Large intestine (tissue), 12 donors: Measurements from ENCODE around the gene THOC7. TPM values are rescaled to one million over a fixed set of nuclear protein-coding genes. Genes with fewer than 3 reads are reported as not detected.

Experiments
- DNase-seq, 2 donors: peaks; one replicate each; pipeline versions ENCODE4 v3.0.0 to v3.0.0-alpha.2; 2013
- H3K27ac ChIP-seq: one replicate; pipeline ENCODE4 v1.5.1; 2013; ENCODE audit warnings: low read length
- H3K27me3 ChIP-seq: 2 replicates; pipeline ENCODE4 v1.6.1; 2013; ENCODE audit warnings: low read length; ENCODE audit not compliant: control insufficient read depth, insufficient read depth
- H3K36me3 ChIP-seq: 2 replicates; pipeline ENCODE4 v1.6.1; 2013; ENCODE audit warnings: low read length; ENCODE audit not compliant: control insufficient read depth, insufficient read depth
- H3K4me1 ChIP-seq: one replicate; pipeline ENCODE4 v1.6.1; 2013; ENCODE audit warnings: low read length; ENCODE audit not compliant: control insufficient read depth, insufficient read depth
- H3K4me3 ChIP-seq: one replicate; pipeline ENCODE4 v1.5.1; 2013; ENCODE audit warnings: low read length
- H3K9me3 ChIP-seq: one replicate; pipeline ENCODE4 v1.6.1; 2013; ENCODE audit warnings: mild to moderate bottlenecking, low read depth, low read length, moderate library complexity; ENCODE audit not compliant: control insufficient read depth
- WGBS: methylation state at CpG from one replicate; pipeline ENCODE4 v1.1.5; 2013; ENCODE audit warnings: low lambda C conversion rate; ENCODE audit not compliant: insufficient coverage; 5-methylcytosine and 5-hydroxymethylcytosine counted together
- long read RNA-seq, 11 donors: transcript quantifications; one replicate each; lab custom pipeline, GENCODE V29; 2026
- polyA plus RNA-seq: library from polyadenylated mRNA; unstranded; fragments of 120-200 nt; gene quantifications from one replicate; pipeline ENCODE4 v1.2.1, GENCODE V29; 2013

The THOC7 gene
- polyA plus RNA-seq = 72.3 TPM
- long read RNA-seq, donor 1, transcript THOC7-201 (8 exons, 990 nt) = major isoform, 24 of 24 reads
- long read RNA-seq, donor 1, partial matches to known transcripts = 0 of 24 reads
- long read RNA-seq, donor 1, other reads (novel, unspliced or antisense) = 0 of 24 reads
- long read RNA-seq, donor 2, transcript THOC7-201 (8 exons, 990 nt) = major isoform, 34 of 54 reads
- long read RNA-seq, donor 2, partial matches to known transcripts = 20 of 54 reads
- long read RNA-seq, donor 2, other reads (novel, unspliced or antisense) = 0 of 54 reads
- long read RNA-seq, donor 3 = 0 reads
- long read RNA-seq, donor 4, partial matches to known transcripts = 0 of 4 reads
- long read RNA-seq, donor 4, other reads (novel, unspliced or antisense) = 0 of 4 reads
- long read RNA-seq, donor 5, transcript THOC7-201 (8 exons, 990 nt) = major isoform, 21 of 24 reads
- long read RNA-seq, donor 5, partial matches to known transcripts = 0 of 24 reads
- long read RNA-seq, donor 5, other reads (novel, unspliced or antisense) = 0 of 24 reads
- long read RNA-seq, donor 6, transcript THOC7-201 (8 exons, 990 nt) = major isoform, 21 of 47 reads
- long read RNA-seq, donor 6, partial matches to known transcripts = 24 of 47 reads
- long read RNA-seq, donor 6, other reads (novel, unspliced or antisense) = 0 of 47 reads
- long read RNA-seq, donor 7, transcript THOC7-201 (8 exons, 990 nt) = major isoform, 19 of 26 reads
- long read RNA-seq, donor 7, partial matches to known transcripts = 6 of 26 reads
- long read RNA-seq, donor 7, other reads (novel, unspliced or antisense) = 0 of 26 reads
- long read RNA-seq, donor 8, transcript THOC7-201 (8 exons, 990 nt) = major isoform, 42 of 65 reads
- long read RNA-seq, donor 8, partial matches to known transcripts = 19 of 65 reads
- long read RNA-seq, donor 8, other reads (novel, unspliced or antisense) = 0 of 65 reads
- long read RNA-seq, donor 9, transcript THOC7-206 (2 exons, 523 nt) = minor isoform, 5 of 64 reads
- long read RNA-seq, donor 9, transcript THOC7-201 (8 exons, 990 nt) = major isoform, 28 of 64 reads
- long read RNA-seq, donor 9, partial matches to known transcripts = 28 of 64 reads
- long read RNA-seq, donor 9, other reads (novel, unspliced or antisense) = 0 of 64 reads
- long read RNA-seq, donor 10, transcript THOC7-201 (8 exons, 990 nt) = major isoform, 40 of 71 reads
- long read RNA-seq, donor 10, partial matches to known transcripts = 29 of 71 reads
- long read RNA-seq, donor 10, other reads (novel, unspliced or antisense) = 0 of 71 reads
- long read RNA-seq, donor 11, transcript THOC7-201 (8 exons, 990 nt) = major isoform, 22 of 34 reads
- long read RNA-seq, donor 11, partial matches to known transcripts = 12 of 34 reads
- long read RNA-seq, donor 11, other reads (novel, unspliced or antisense) = 0 of 34 reads

GRCh38 chr3:63863150-63864007 is at the start of gene THOC7, which contains the start of gene ATXN7:
Gene THOC7, minus strand, starts transcription at chr3:63863805. Its CDS starts 15 bp downstream, at chr3:63863790.
Gene ATXN7, plus strand, starts transcription at chr3:63863867. Its CDS starts 48,732 bp downstream, at chr3:63912599.
- H3K27me3 ChIP-seq = no peaks in the 10 kb centered on the region
- H3K27ac ChIP-seq = peak within 1 kb of the TSS; percentile 82
- DNase-seq = peak; percentile 39 to 82
- peaks cover 7% of the 10 kb centered on the region for H3K36me3 ChIP-seq
- peaks cover 10% of the 10 kb centered on the region for H3K4me1 ChIP-seq
- H3K4me3 ChIP-seq = peak within 1 kb of the TSS; percentile 94
- H3K9me3 ChIP-seq = no peaks in the 10 kb centered on the region
- WGBS = no CpG with 5 or more reads among the region's 98 CpGs

GRCh38 chr3:63912768-63913588 is 49.4 kb upstream of the THOC7 start:
- H3K27ac ChIP-seq = peak overlapping the region; percentile 69
- H3K36me3 ChIP-seq = peaks cover 15% of the 10 kb centered on the region
- WGBS = no CpG with 5 or more reads among the region's 46 CpGs
- peak; percentile 67 to 79 for DNase-seq
- peaks cover 7% of the 10 kb centered on the region for H3K4me1 ChIP-seq
- H3K9me3 ChIP-seq = no peaks in the 10 kb centered on the region
- H3K27me3 ChIP-seq = no peaks in the 10 kb centered on the region
- peak overlapping the region; percentile 51 for H3K4me3 ChIP-seq

- Histone ChIP-seq H3K9me3 (no peaks in the 10 kb centered on the region), H3K36me3 (peaks cover 7% of the 10 kb centered on the region), H3K27me3 (no peaks in the 10 kb centered on the region), H3K4me1 (peaks cover 7% of the 10 kb centered on the region), H3K27ac (peak within 1 kb of the TSS; percentile 91), H3K4me3 (peak within 1 kb of the TSS; percentile 79)
- WGBS = no CpG with 5 or more reads among the region's 115 CpGs
- peak; percentile 92 to 96 for DNase-seq
Observed at GRCh38 chr3:63911873-63912767, 48.5 kb upstream of the THOC7 start, which contains the start of gene SCAANT1. Gene SCAANT1, minus strand, starts transcription at chr3:63912383.

- peak overlapping the region; percentile 79 for H3K4me3 ChIP-seq
- no CpG with 5 or more reads among the region's 18 CpGs for WGBS
- H3K27ac ChIP-seq = peak overlapping the region; percentile 91
- H3K9me3 ChIP-seq = no peaks in the 10 kb centered on the region
- H3K4me1 ChIP-seq = peaks cover 7% of the 10 kb centered on the region
- no peak for DNase-seq
- H3K27me3 ChIP-seq = no peaks in the 10 kb centered on the region
- peaks cover 7% of the 10 kb centered on the region for H3K36me3 ChIP-seq
Observed at GRCh38 chr3:63911509-63911872, 47.9 kb upstream of the THOC7 start.

GRCh38 chr3:63910891-63911290 is 47.3 kb upstream of the THOC7 start:
- peak in 1 of 2 donors; percentile 35 for DNase-seq
- Histone ChIP-seq H3K4me1 (peaks cover 7% of the 10 kb centered on the region), H3K27ac (peak overlapping the region; percentile 91), H3K9me3 (no peaks in the 10 kb centered on the region), H3K27me3 (no peaks in the 10 kb centered on the region), H3K36me3 (peaks cover 3% of the 10 kb centered on the region), H3K4me3 (peak overlapping the region; percentile 79)
- WGBS = no CpG with 5 or more reads among the region's 1 CpG

GRCh38 chr3:63910001-63910400 is 46.4 kb upstream of the THOC7 start:
- no peak overlapping the region for H3K27ac ChIP-seq
- H3K4me3 ChIP-seq = no peak overlapping the region
- no peaks in the 10 kb centered on the region for H3K27me3 ChIP-seq
- peaks cover 2% of the 10 kb centered on the region for H3K36me3 ChIP-seq
- H3K4me1 ChIP-seq = peaks cover 7% of the 10 kb centered on the region
- no peak for DNase-seq
- no peaks in the 10 kb centered on the region for H3K9me3 ChIP-seq
- 100% methylated on average over 3 of the region's 4 CpGs for WGBS

GRCh38 chr3:63909431-63909830 is 45.8 kb upstream of the THOC7 start:
- Histone ChIP-seq H3K27ac (no peak overlapping the region), H3K27me3 (no peaks in the 10 kb centered on the region), H3K9me3 (no peaks in the 10 kb centered on the region), H3K4me1 (peaks cover 7% of the 10 kb centered on the region), H3K4me3 (no peak overlapping the region), H3K36me3 (no peaks in the 10 kb centered on the region)
- WGBS = no CpG with 5 or more reads among the region's 2 CpGs
- DNase-seq = no peak

- Histone ChIP-seq H3K36me3 (no peaks in the 10 kb centered on the region), H3K4me1 (peaks cover 7% of the 10 kb centered on the region), H3K4me3 (no peak overlapping the region), H3K27ac (no peak overlapping the region), H3K27me3 (no peaks in the 10 kb centered on the region), H3K9me3 (no peaks in the 10 kb centered on the region)
- WGBS = no CpG with 5 or more reads among the region's 1 CpG
- DNase-seq = no peak
Observed at GRCh38 chr3:63908776-63909175, 45.2 kb upstream of the THOC7 start.
